GM19193 (cell line): ENCODE data around the gene MIAT.

Experiments used
- POLR2A ChIP-seq: IDR thresholded peaks from 4 replicates; pipeline ENCODE4 v1.6.1; 2011; ENCODE audit not compliant: insufficient read depth, insufficient read length; ENCODE audit errors: extremely low read depth

MIAT gene

GRCh38 chr22:26718905-26719304, 61.5 kb downstream of the MIAT start:
- no peak for TF ChIP-seq POLR2A

- TF ChIP-seq POLR2A, result no peak
Measured at GRCh38 chr22:26722159-26722558, 64.8 kb downstream of the MIAT start.

- TF ChIP-seq POLR2A, result no peak
Measured at GRCh38 chr22:26724414-26724813, 67.0 kb downstream of the MIAT start.

- TF ChIP-seq POLR2A, result no peak
Measured at GRCh38 chr22:26725012-26725676, 67.8 kb downstream of the MIAT start.
